Heart left ventricle (tissue), 16 donors: ENCODE results near the gene FAM168A. TPM values are rescaled to one million over a fixed set of nuclear protein-coding genes. Genes with fewer than 3 reads are reported as not detected.

Experiments used
- ATAC-seq, 4 donors: fragments of 200-7000 bp; cut with Tn5 transposase; one replicate each; pipeline ENCODE4 v1.9.1; 2020 to 2022; ENCODE audit warnings: moderate library complexity in 4 of 4, mild to moderate bottlenecking in 3 of 4, moderate number of reproducible peaks in 1 of 4
- DNase-seq, 5 donors: peaks; one replicate each; pipeline ENCODE4 v3.0.0-alpha.2; 2020
- H3K27ac ChIP-seq, 12 donors: fragments of 200-600 bp; sonication (generic) in 4 of 12; one replicate each; pipeline versions ENCODE4 v1.5.0 to v1.8.0; 2016 to 2022; ENCODE audit warnings: mild to moderate bottlenecking in 2 of 12
- H3K27me3 ChIP-seq, 9 donors: fragments of 200-600 bp; sonication (generic) in 2 of 9; one replicate each; pipeline versions ENCODE4 v1.5.1 to v1.8.0; 2016 to 2022; ENCODE audit warnings: mild to moderate bottlenecking in 3 of 9
- H3K36me3 ChIP-seq, 9 donors: fragments of 200-600 bp; sonication (generic) in 2 of 9; one replicate each; pipeline versions ENCODE4 v1.5.0 to v1.8.0; 2018 to 2022; ENCODE audit warnings: mild to moderate bottlenecking in 2 of 9
- H3K4me1 ChIP-seq, 12 donors: fragments of 200-600 bp; sonication (generic) in 4 of 12; one replicate each; pipeline versions ENCODE4 v1.5.0 to v1.8.0; 2016 to 2022; ENCODE audit warnings: mild to moderate bottlenecking in 3 of 12
- H3K4me3 ChIP-seq, 12 donors: fragments of 200-600 bp; sonication (generic) in 4 of 12; one replicate each; pipeline versions ENCODE4 v1.5.0 to v1.8.0; 2017 to 2022; ENCODE audit warnings: mild to moderate bottlenecking in 9 of 12, moderate library complexity in 4 of 12
- H3K9me3 ChIP-seq, 12 donors: fragments of 200-600 bp; sonication (generic) in 4 of 12; one replicate each; pipeline versions ENCODE4 v1.5.0 to v1.8.0; 2016 to 2022; ENCODE audit warnings: mild to moderate bottlenecking in 1 of 12
- POLR2A ChIP-seq, 2 donors: fragments of 450-650 bp; IDR thresholded peaks; one replicate each; pipeline ENCODE4 v1.6.1; 2017; ENCODE audit warnings: antibody characterized with exemption in 2 of 2, mild to moderate bottlenecking in 2 of 2, moderate library complexity in 2 of 2
- WGBS, 4 donors: extraction: QIAGEN DNeasy Blood & Tissue Kit in 2 of 4; methylation state at CpG; one replicate each; pipeline versions ENCODE4 v1.1.5 to v1.1.7; 2013 to 2018; 5-methylcytosine and 5-hydroxymethylcytosine counted together
- intact Hi-C, 10 donors: fragments of 100-400 bp; cut with DNase I; formaldehyde crosslinking; loops; one replicate each; pipeline versions ENCODE4 v1.11.1 to v1.14.2; 2022
- polyA plus RNA-seq, 2 donors: library from polyadenylated mRNA; stranded (reverse); fragments of 200-250 nt; gene quantifications; one replicate each; pipeline ENCODE4 v1.2.3, GENCODE V29; 2013
- total RNA-seq, 9 donors: library from RNA; depleted of rRNA in 2 of 9; stranded (reverse); fragments of >200 nt in 2 of 9; fragmentation: NEBNext Ultra II Directional in 3 of 9; extraction: Animal tissue kit (Norgen Biotek cat#: 25700) in 3 of 9; gene quantifications; one replicate each; pipeline versions ENCODE4 v1.1.0 to v1.2.4, GENCODE V29; 2016 to 2023
- TF ChIP-seq, protein P1 (sequence below), 12 donors: fragments of 200-600 bp; sonication (generic) in 4 of 12; IDR thresholded peaks; one replicate each; pipeline versions ENCODE4 v1.5.0 to v1.8.0; 2018 to 2022; ENCODE audit warnings: antibody characterized with exemption in 12 of 12, mild to moderate bottlenecking in 5 of 12
- donor health status: ischemic (EF 13 %, LVEDD 7.1; RV severe dilation, severe dysfunction).
- donor health status: healthy with polysubstance abuse.
- donor health status: DM: no; HTN: yes; CAD: no.
- donor health status: DM: no; HTN: no; CAD: no.
- donor health status: ischemic (EF 25% LVEDD 6.9; RV normal size, moderate dysfunction).
- donor health status: ischemic (EF 25% LVEDD 5.7; RV mildly dilated, moderate dysfunction).
- donor health status: healthy.
- donor health status: DM: yes; HTN: yes; CAD: no.
- donor health status: ischemic (EF 35%, LVEDD 5.7; RV mildly dilated, moderate dysfunction).
- donor health status: nonischemic (EF 11% LVEDD 7.7; RV severe dilation, severe dysfunction).
- donor health status: DM: yes; HTN: yes; CAD: no.
- donor health status: PGD.
- donor health status: ischemic (EF 29% LVEDD 5.4; RV normal size, mild dysfunction).
- donor health status: nonischemic (EF 23%, LVEDD 6.1; RV moderate dilation, normal function).

FAM168A gene
- total and polyA plus RNA-seq, 11 donors = 9.0 to 39.1 (median 27.8) TPM

DNA sequence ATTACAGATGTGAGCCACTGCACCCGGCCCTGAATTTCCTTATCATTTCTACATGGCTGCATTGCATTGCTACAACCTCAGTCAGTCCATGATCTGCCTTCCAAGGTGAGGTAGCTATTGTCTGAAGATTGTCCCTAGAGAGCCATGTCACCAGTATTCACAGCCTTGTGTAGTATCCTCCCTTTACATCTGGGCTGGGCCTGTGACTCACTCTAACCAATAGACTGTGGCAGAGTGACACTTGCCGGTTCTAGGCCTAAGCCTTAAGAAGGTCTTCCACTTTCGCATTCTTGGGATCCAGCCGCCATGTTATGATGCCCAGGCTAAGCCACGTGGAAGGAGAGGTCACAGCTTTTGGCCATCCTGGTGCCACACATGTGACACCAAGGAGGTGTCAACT lies 38.3 kb upstream of the FAM168A start:
- TF ChIP-seq, protein P1, sequence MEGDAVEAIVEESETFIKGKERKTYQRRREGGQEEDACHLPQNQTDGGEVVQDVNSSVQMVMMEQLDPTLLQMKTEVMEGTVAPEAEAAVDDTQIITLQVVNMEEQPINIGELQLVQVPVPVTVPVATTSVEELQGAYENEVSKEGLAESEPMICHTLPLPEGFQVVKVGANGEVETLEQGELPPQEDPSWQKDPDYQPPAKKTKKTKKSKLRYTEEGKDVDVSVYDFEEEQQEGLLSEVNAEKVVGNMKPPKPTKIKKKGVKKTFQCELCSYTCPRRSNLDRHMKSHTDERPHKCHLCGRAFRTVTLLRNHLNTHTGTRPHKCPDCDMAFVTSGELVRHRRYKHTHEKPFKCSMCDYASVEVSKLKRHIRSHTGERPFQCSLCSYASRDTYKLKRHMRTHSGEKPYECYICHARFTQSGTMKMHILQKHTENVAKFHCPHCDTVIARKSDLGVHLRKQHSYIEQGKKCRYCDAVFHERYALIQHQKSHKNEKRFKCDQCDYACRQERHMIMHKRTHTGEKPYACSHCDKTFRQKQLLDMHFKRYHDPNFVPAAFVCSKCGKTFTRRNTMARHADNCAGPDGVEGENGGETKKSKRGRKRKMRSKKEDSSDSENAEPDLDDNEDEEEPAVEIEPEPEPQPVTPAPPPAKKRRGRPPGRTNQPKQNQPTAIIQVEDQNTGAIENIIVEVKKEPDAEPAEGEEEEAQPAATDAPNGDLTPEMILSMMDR (IDR thresholded peaks at IDR 0.05) = no peak
- no peak for TF ChIP-seq POLR2A (IDR thresholded peaks at IDR 0.05)
- no peaks in the 10 kb centered on the region for H3K27me3 ChIP-seq
- no peaks in the 10 kb centered on the region for H3K36me3 ChIP-seq
- ATAC-seq (no peak), DNase-seq (no peak)
- WGBS, 4 donors = 86 to 94% (median 91%) methylated on average over 5 of the region's 5 CpGs
- H3K4me3 ChIP-seq = no peak overlapping the region
- H3K27ac ChIP-seq = no peak overlapping the region
- intact Hi-C loops = no loop called here
- peaks cover 0 to 4% (median 0%) of the 10 kb centered on the region in 12 donors for H3K9me3 ChIP-seq
- H3K4me1 ChIP-seq = no peaks in the 10 kb centered on the region

DNA sequence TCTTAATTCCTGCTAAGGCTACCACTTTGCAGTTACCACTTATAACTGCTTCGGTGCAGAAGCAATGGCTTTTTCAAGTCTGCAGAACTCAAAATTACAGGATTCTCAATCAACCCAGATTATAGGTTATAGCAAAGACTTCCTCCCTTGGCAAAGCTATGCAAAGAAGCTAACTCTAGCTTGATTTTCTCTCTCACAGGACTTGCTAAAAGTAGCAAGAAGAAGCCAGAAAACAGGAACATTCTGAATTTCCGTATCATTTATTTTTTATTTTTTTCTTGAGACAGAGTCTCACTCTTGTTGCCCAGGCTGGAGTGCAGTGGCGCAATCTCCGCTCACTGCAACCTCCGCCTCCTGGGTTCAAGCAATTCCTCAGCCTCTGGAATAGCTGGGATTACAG lies 37.8 kb upstream of the FAM168A start:
- TF ChIP-seq, protein P1 (IDR thresholded peaks at IDR 0.05) = no peak
- no peak for TF ChIP-seq POLR2A (IDR thresholded peaks at IDR 0.05)
- Histone ChIP-seq H3K36me3 (no peaks in the 10 kb centered on the region), H3K27me3 (no peaks in the 10 kb centered on the region), H3K4me1 (no peaks in the 10 kb centered on the region), H3K27ac (no peak overlapping the region), H3K4me3 (no peak overlapping the region), H3K9me3 (peaks cover 0 to 4% (median 0%) of the 10 kb centered on the region in 12 donors)
- ATAC-seq = no peak
- intact Hi-C loops = no loop called here
- WGBS, 4 donors = 88 to 96% (median 92%) methylated on average over 5 of the region's 5 CpGs
- DNase-seq = no peak

DNA sequence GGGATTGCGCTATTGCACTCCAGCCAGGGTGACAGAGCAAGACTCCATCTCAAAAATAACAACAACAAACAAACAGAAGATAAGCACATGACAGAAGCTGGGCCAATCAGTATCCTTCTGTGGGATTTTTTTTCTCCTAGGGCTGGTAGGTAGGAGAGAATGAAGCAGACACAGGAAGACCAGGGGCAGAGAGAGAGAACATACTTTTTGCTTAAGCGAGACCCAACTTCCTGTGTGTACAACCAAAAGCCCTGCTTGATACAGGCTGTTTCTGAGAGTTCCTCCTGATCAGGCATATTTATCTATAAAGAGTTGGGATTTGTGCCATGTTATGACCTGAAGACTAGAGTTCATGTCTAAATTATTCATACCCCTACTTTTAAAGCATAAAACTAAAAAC lies 36.1 kb upstream of the FAM168A start:
- Histone ChIP-seq H3K9me3 (peaks cover 0 to 4% (median 0%) of the 10 kb centered on the region in 12 donors), H3K4me1 (no peaks in the 10 kb centered on the region), H3K36me3 (no peaks in the 10 kb centered on the region), H3K4me3 (no peak overlapping the region), H3K27me3 (no peaks in the 10 kb centered on the region), H3K27ac (no peak overlapping the region)
- TF ChIP-seq, protein P1 (IDR thresholded peaks at IDR 0.05) = no peak
- TF ChIP-seq POLR2A (IDR thresholded peaks at IDR 0.05) = no peak
- DNase-seq = no peak
- WGBS, 4 donors = 58 to 94% (median 87%) methylated on average over 2 of the region's 2 CpGs
- no peak for ATAC-seq
- intact Hi-C loops = no loop called here

DNA sequence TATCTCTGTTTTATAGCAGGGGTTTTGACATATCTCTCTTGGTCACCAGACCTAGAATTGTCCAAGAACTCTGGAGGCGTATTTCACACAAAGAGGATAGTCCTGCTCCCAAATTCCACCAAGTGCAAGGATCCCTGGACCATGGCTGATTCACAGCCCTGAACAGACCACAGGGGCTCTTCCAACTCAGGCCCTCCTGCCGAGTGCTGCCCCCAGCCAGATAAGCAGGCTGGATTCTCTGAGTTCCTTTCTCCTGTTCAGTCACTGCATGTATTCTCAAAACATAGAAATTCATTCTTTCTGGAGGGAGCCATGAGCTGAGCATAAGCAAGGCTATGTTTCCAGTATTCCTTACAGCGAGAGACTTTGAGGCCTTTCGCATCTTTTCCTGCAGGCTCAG lies 35.1 kb upstream of the FAM168A start:
- H3K27me3 ChIP-seq = no peaks in the 10 kb centered on the region
- 86 to 96% (median 94%) methylated on average over 4 of the region's 4 CpGs for WGBS, 4 donors
- ATAC-seq = no peak

More for the DNA sequence above, 35.1 kb upstream of the FAM168A start:
- Histone ChIP-seq H3K9me3 (peaks cover 0 to 4% (median 0%) of the 10 kb centered on the region in 12 donors), H3K36me3 (no peaks in the 10 kb centered on the region), H3K4me3 (no peak overlapping the region), H3K4me1 (no peaks in the 10 kb centered on the region), H3K27ac (no peak overlapping the region)
- no peak for DNase-seq
- TF ChIP-seq, protein P1 (IDR thresholded peaks at IDR 0.05) = no peak
- no peak for TF ChIP-seq POLR2A (IDR thresholded peaks at IDR 0.05)
- intact Hi-C loops = no loop called here
